SHP77 treated with DMSO at 0.1 percent for 48 hours (cell line): ENCODE measurements around the gene AGTRAP.

Experiments used
- DNase-seq: peaks from one replicate; lab custom pipeline; 2025; lab: John Stamatoyannopoulos, UW

Gene AGTRAP

GRCh38 chr1:11761988-11762406 is 26.1 kb downstream of the AGTRAP start, which contains the start of gene C1orf167:
Gene C1orf167 (plus strand): TSS chr1:11762193. CDS start chr1:11764401, 2,208 bp downstream.
- no peak for DNase-seq

DNA sequence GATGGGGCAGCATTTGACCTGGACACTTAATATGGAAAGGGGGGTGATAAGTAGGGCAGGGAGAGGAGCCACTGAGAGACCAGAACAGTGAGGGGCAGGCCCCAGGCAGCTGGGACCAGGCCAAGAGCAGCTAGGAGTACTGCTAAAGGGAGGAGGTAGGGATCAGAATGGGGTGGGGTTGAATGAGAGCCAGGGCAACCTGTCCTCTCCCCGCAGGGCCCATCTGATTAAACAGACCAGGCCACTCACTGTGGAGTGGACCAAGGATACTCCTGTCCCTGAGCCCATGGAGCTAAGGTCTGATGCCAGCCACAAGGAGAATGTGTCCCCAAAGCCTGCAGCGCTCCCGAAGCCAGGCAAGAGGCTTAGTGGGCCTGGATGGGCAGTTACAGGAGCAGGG is 28.2 kb downstream of the AGTRAP start:
- no peak for DNase-seq

DNA sequence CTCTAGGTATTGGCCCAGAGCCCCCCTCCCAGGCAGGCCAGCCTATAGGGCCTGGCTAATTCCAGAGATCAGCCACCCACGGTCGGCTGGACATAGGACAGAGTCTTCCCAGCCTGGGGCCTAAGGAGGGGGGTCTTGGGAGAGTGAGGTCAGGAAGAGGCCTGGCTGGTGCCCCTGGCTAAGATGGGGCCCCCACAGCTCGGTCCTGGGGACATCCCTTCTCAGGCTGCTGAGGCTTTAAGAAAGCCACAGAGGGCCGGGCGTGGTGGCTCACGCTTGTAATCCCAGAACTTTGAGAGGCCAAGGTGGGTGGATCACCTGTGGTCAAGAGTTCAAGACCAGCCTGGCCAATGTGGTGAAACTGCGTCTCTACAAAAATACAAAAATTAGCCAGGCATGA is 28.6 kb downstream of the AGTRAP start:
- no peak for DNase-seq

DNA sequence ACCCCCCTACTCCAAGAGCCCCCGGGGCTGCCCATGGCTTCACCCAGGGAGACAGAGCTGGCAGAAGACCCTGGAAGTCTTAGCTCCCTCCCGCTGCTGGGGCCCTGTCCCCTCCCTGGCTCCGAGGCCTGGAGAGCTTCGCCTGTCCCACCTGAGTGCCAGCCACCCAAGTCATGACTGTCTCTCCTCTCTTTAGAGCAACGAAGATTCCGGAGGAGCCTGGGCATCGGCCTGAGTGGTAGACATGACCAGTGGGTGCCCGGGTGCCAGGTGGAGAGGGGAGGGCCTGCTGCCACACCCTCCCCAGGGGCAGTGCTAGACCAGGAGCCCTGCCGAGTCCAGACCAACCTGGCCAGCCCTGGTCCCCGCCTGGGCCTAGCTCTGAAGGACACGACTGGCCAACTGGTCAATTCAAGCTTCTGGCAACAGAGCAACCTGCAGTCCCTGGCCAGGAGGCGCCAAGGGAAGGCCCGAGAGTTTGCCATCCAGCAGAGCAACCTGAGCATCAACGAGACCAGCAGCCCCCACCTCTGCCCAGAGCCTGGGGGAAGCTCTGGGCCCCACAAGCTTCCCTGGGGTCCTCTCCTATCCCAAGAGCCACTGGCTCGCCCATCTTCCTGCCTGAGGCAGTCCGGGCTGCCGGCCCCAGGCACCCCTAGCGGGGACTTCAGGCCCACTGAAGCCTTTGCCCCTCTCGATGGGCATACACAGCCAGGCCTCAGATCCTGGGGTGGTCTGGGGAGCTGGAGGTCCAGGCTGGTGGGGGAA is 29.9 kb downstream of the AGTRAP start:
- no peak for DNase-seq

DNA sequence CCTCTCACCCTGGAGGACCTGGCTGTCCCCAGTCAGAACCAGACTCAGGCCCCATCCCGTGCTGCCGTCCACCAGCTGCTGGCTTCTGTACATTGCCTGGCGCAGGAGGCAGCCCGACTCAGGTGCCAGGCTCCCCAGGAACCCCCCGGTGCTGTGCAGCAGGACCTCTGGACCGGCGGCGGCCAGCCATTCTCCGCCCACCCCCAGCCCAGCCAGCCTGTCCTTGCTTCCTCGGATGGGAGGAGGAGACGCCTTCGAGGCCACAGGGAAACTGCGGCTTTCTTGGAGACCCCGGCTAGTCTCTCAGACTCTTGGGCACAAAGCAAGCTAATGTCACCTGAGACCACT is 30.5 kb downstream of the AGTRAP start:
- no peak for DNase-seq

DNA sequence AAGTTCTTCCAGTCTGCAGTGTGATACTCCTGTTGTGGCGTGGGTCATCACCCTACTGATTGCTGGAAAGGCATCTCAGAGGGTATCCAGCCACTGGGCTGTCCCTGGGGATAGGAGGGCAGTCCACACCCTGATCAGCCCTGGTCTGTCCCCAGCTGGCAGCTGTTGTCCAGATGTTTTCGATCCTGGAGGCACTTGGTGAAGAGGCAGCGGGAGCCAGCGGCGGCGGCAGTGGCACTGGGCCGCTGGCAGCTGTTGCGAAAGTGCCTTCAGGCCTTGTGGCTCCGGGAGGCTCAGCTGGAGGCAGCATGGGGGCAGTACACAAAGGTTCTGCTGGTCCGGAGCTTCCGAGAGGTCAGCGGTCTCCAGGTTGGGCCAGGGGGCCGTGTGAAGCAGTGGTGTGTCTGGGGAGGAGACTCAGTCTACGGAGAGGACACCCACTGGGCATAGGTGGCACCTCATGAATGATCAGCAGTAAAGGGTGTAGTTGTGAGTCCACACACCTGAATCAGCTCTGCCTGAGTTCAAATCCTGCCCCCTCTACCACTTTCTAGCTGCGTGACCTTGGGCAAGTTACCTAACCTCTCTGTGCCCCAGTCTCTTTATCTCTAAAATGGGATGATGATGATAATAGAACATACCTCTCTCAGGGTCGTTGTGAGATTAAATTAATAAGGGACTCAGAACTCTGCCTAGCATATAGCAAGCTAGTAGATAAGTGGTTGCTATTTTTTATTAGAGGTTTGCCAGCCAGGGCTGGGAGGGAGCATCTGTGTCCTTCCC is 32.2 kb downstream of the AGTRAP start:
- no peak for DNase-seq

- no peak for DNase-seq
Measured at GRCh38 chr1:11768821-11769220, 32.9 kb downstream of the AGTRAP start.

DNA sequence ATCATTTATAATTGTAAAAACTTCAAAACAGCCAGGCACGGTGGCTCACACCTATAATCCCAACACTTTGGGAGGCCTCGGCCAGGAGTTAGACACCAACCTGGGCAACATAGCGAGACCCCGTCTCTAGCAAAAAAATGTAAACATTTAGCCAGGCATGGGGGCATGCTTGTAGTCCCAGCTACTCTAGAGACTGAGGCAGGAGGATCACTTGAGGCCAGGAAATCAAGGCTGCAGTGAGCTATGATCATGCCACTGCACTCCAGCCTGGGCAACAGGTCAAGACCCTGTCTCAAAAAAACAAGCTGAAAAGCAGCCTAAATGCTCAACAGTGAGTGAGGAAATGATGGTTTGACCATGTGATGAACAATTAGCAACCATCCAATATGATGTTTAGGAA is 33.3 kb downstream of the AGTRAP start:
- DNase-seq, result no peak

- no peak for DNase-seq
Measured at GRCh38 chr1:11770011-11770410, 34.1 kb downstream of the AGTRAP start.

DNA sequence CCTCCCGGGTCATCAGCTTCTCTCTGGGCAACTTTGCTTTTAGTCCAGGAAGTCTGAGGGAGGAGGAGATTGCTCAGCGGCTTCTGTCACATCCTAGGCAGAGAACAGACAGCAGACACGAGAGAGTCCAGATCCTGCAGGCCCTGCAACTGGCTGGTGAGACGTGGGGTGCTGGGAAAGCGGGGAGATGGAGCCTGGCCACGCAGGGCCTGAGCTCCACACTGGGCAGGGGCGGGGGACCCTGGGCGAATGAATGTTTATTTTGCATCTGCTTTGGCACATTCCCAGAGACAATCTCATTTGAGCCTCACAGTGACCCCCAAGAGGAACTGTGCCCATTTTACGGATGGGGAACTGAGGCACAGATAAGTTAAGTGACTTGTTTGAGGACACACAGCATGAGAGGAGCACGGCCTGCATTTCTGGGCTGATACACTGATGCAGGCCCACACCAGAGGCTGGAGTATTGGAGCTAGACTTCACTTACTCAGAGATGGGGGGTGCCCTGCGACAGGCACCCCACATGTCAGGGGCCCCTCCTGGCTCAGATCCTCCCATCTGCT is 35.6 kb downstream of the AGTRAP start:
- no peak for DNase-seq

- DNase-seq, result no peak
Measured at GRCh38 chr1:11772458-11772857, 36.5 kb downstream of the AGTRAP start.

DNA sequence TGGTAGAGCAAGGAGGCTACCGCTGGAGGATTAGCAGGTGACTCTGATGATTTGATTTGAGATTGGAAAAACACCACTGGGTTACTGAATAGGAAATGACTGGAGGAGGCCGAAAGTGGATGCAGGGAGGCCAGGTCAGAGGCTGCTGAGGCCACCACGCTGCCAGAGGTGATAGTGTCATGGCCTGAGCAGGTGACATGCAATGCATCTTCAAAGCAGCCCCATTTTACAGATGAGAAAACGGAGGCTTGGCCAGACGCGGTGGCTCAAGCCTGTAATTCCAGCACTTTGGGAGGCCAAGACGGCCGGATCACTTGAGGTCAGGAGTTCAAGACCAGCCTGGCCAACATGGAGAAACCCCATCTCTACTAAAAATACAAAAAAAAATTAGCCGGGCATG is 38.8 kb downstream of the AGTRAP start:
- no peak for DNase-seq

- DNase-seq, result no peak
Measured at GRCh38 chr1:11777658-11778322, 41.9 kb downstream of the AGTRAP start.

- DNase-seq, result no peak
Measured at GRCh38 chr1:11778336-11778735, 42.4 kb downstream of the AGTRAP start.

DNA sequence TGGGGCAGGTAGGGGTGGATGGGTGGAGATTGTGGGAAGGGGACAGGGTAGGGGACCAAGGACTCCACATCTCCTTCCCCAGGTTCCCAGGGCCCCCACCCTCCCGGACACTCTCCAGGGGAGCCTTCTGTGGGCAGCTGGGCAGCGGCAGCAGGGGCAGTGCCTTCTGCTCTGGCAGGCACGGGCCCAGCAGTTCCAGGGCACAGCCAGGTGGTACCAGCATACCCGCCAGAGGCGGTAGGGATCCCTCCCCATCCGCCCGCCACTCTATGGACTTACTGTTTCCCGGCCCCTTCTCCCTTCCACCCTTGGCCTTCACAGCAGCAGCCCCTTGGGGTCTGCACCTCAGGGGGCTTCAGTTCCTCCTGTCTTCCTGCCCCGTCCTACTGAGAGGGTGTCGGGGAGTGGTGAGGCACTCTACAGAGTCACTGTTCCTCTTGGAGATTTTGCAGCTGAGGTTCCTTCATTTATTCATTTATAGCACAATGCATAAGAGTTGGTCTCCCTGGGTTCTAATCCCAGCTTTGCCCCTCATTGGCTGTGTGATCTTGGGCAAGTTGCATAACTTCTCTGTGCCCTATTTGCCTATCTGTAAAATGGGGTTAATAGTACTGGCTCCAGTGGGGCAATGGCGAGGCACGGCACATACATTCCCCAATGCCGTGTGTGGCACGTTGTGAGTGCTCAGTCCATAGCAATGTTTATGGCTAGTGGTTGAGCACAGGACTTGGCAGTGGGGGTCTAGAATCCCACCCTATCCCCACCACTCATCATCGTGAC is 43.1 kb downstream of the AGTRAP start:
- no peak for DNase-seq

- no peak for DNase-seq
Measured at GRCh38 chr1:11779715-11780379, 43.9 kb downstream of the AGTRAP start.

DNA sequence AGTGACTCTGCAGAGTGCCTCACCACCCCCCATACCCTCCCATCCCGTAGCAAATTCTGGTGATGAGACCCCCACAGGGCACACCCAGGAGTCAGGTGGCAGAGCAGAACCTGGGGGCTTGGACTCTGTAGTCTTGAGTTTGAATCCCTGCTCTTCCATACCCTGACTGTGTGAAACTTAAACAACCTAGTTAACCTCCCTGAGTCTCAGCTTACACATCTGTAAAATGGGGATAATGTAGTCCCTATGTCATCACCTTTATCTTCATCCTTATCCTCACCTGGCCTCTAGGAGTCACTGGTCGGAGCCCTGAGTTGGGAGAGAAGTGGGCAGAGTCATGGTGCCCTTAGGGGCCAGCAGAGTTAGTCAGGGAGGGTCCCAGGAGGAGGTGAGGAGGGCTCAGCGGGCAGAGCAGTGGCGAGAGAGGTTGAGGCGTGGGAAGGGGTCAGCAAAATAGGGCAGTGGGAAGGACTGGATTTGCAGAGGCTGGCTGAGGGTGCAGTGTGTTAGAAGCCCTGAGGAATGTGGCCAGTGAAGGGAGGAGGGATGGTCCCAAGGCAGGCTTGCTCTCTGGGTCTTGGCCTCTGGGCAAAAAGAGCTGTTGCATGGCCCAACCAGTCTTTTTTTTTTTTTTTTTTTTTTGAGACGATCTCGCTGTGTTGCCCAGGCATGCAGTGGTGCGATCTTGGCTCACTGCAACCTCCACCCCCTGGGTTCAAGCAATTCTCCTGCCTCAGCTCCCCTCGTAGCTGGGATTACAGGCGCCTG is 44.6 kb downstream of the AGTRAP start:
- DNase-seq, result no peak

GRCh38 chr1:11781297-11781696 is 45.4 kb downstream of the AGTRAP start:
- DNase-seq, result no peak

DNA sequence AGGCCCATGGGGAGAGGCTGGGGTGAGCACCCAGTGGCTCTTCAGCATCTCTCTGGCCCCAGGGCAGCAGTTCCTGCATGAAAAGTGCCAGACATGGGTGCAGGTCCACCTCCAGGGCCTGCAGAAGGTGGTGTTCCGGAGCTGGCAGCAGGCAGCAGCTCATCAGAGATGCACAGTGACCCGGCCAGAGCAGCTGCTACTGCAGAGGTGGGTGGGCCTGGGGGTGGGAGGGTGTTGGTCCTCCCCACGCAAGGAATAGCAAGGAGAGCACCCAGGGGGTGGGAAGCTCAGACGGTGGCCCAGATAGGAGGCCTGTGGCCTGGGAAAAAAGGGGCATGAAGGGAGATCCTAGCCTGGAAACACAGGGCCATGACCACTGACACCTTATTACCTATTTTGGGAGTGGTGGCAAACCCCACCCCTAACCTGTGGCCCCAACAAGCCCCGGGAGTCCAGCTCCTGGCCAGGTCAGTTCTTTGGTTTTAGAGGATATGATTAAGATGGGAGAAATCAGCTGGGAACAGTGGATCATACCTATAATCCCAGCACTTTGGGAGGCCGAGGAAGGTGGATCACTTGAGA is 46.3 kb downstream of the AGTRAP start:
- no peak for DNase-seq

- DNase-seq, result no peak
Measured at GRCh38 chr1:11783556-11783955, 47.6 kb downstream of the AGTRAP start.
